ENCODE results near the gene MEOX1.
A peak's percentile ranks its signal among the peaks of the same experiment; 100 is the strongest.

MEOX1 gene

GRCh38 chr17:43664096-43664495, 2.4 kb upstream of the MEOX1 start:
- in situ Hi-C loops (cut with HindIII; ENCODE audit: low pct_ligation_motif_present, low pct_unique_long_range_greater_than_20kb, low sequenced_read_pairs), result loop anchor here (25.0 kb wide), 1 partner anchor 102 kb away; no protein-coding TSS in a partner anchor
- no peak for DNase-seq

- DNase-seq, result no peak
- in situ Hi-C loops (cut with HindIII; ENCODE audit: low pct_ligation_motif_present, low pct_unique_long_range_greater_than_20kb, low sequenced_read_pairs), result loop anchor here (25.0 kb wide), 1 partner anchor 101 kb away; no protein-coding TSS in a partner anchor
Measured at GRCh38 chr17:43663383-43663782, 1.7 kb upstream of the MEOX1 start.

DNA sequence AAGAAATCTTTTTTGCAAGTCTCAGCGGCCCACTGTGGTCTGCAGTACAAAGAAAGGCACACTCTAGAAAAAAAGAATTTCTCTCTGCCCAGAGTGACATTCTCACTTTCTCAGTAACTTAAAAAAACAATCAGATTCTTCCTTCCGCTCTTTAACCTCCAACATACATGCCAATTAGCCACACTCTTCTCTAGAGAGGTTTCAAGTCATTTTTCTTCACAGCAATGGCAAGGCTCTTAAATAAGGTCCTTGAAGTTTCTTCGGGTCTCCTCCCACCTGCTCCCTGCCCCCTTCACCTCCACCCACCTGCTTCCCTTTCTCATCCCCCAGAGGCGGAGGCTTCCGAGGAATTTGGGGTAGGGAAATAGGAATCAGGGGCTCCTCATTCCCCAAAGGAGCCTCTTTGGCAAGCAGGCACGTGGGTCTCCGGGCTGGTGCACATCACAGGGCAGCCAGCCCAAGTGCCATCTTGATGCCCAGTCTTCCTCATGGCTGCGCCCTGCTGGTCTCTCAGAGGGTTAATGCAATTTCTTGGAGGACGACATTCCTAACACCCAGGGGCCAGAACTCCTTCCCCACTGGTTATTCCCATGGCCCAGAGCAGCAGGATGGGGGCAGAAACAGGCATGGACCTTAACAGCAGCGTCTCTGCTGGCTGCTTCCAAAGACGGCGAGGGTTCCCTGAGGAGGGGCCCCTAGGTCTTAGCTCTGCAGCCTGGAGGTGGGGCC, 855 bp upstream of the MEOX1 start:
- in situ Hi-C loops (cut with HindIII; ENCODE audit: low pct_ligation_motif_present, low pct_unique_long_range_greater_than_20kb, low sequenced_read_pairs), result loop anchor here (25.0 kb wide), 1 partner anchor 100 kb away; no protein-coding TSS in a partner anchor
- DNase-seq, result no peak

- in situ Hi-C loops (cut with HindIII; ENCODE audit: low pct_ligation_motif_present, low pct_unique_long_range_greater_than_20kb, low sequenced_read_pairs), result loop anchor here (25.0 kb wide), 1 partner anchor 99 kb away; no protein-coding TSS in a partner anchor
- no peak for DNase-seq
Measured at GRCh38 chr17:43660816-43661493, 767 bp downstream of the MEOX1 start.

DNA sequence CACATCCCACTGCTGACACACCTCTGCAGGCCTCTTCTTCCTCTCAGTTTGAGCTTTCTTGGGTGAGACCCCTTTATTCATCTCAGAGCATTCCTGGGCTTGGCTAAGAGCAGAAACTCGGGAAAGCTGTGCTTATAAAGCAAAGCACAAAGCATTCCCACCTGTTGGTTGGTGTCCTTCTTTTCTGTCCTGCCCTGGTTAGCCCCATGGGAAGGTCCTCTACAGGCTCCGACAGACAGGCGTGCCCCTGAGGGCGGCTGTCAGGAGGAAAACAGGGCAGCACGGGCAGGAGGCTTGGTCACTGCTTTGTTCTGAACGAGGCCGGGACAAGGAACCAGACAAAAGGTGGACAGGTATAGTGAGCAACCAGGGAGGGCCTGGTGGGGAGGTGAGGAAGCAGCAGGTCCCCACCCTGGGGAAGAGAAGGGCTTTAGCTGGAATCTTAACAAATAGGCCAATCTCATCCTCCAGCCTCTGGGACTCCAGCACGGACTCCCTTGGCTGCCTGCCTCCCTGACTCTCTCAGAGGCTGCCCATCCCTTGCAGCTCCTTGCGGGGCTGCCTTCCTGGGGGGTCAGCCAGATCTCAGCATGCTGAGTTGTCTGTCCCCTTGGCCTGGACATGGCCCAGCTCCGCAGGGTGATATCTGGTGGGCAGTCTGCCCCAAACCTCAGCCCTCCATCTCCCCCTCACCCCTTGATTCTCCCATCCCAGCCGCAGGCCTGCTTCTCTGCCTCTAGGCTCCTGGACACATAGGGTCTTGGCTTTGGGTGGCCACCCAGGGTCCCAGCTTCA, 1.7 kb downstream of the MEOX1 start:
- no peak for DNase-seq
- in situ Hi-C loops (cut with HindIII; ENCODE audit: low pct_ligation_motif_present, low pct_unique_long_range_greater_than_20kb, low sequenced_read_pairs), result loop anchor here (25.0 kb wide), 1 partner anchor 98 kb away; no protein-coding TSS in a partner anchor

DNA sequence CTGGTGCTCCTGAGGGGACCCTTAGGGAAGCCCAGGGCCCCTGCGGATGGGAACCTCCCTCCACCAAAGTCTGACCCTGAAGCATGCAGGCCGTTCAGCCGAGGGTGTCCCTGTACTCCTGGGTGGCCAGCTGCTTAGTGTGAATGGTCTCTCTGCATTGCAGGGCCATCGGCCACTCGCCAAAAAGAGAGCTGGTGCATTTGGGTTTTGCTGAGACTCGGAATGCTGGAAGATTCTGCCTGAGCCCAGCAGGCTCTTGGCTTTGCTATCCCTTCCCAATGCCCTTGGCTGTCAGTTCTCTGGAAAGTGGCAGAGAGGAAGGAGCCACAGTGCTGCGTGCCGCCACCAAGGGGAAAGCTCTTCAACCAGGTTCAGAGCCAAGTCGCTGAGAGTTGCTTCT, 2.8 kb downstream of the MEOX1 start:
- no peak for DNase-seq
- in situ Hi-C loops (cut with HindIII; ENCODE audit: low pct_ligation_motif_present, low pct_unique_long_range_greater_than_20kb, low sequenced_read_pairs), result loop anchor here (25.0 kb wide), 1 partner anchor 97 kb away; no protein-coding TSS in a partner anchor

DNA sequence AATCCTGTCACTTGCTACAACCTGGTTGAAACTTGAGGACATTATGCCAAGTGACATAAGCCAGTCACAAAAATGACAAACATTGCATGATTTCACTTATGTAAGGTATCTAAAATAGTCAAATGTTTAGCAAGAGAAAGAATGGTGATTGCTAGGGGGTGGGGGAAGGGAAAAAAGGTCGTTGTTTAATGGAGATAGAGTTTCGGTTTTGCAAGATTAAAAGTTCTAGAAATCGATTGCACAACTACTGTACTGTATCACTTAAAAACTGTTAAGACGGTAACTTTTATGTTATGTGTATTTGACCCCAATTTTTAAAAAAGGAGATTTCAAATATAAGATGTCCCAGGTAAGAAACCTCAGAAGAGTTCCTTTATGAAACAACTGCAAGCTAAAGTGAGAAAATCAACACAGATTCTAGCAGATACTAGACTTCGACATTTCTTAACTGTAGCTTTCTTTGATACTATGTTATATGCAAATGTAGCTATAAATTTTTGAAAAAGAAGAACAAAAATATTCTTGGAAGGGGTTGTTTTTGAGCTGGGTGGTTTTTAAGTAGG, 5.9 kb downstream of the MEOX1 start:
- no peak for DNase-seq
- in situ Hi-C loops (cut with HindIII; ENCODE audit: low pct_ligation_motif_present, low pct_unique_long_range_greater_than_20kb, low sequenced_read_pairs), result loop anchor here (25.0 kb wide), 1 partner anchor 93 kb away; no protein-coding TSS in a partner anchor

DNA sequence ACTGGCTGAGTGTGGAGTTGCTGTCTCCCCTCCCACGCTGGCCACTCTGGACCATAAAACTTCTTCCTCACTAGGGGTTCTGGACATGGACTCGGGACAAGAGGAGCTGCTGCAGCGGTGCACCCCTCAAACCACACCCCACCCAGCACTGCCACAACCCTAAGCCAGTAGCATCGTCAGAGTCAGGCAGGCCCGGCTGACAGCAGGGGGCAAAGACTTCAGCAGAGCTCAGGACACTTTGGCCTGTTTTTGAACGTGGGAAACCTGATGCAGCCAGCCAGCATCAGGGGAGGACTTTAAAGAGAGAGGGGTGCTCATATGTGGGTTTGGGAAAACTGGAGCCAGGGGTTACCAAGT, 9.6 kb downstream of the MEOX1 start:
- in situ Hi-C loops (cut with HindIII; ENCODE audit: low pct_ligation_motif_present, low pct_unique_long_range_greater_than_20kb, low sequenced_read_pairs), result loop anchor here (25.0 kb wide), 1 partner anchor 90 kb away; no protein-coding TSS in a partner anchor
- DNase-seq, result no peak

DNA sequence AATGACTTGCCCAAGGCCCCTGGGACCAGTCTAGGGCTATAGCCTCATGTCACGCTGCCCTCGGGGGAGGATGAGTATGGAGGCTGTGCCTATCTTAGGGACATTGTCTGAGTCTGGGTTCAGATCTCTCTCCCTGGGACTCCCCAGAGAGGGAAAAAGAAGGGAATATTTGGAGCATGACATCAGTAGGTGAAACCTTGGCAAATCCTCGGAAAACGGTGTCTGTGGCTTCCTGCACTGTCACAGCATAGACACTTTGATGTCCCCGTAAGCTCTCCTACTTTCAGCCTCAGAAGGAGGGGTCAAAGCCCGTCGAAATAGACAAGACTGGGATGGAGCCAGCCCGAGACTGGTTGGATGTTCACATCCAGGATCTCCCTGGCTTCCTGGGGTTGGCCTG, 11.3 kb downstream of the MEOX1 start:
- DNase-seq, result no peak
- in situ Hi-C loops (cut with HindIII; ENCODE audit: low pct_ligation_motif_present, low pct_unique_long_range_greater_than_20kb, low sequenced_read_pairs), result loop anchor here (25.0 kb wide), 1 partner anchor 88 kb away; no protein-coding TSS in a partner anchor

DNA sequence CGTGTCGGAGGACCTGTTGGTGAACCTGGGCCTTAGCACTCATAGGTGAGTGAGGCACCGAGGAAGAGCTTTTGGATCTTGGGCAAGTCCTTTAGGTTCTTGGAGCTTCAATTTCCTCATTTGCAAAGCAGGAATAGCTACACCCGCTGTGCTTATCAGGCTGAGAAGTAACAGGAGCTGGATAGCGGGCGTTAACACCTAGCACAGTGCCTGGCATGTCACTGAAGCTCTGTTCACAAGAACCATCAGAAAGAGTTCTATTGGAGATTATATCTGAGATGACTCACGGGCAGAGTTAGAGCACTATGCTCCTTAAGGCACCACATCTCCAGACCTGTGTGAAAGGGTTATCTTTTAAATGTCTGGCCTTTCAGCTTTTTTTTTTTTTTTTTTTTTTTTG, 12.8 kb downstream of the MEOX1 start:
- no peak for DNase-seq
- in situ Hi-C loops (cut with HindIII; ENCODE audit: low pct_ligation_motif_present, low pct_unique_long_range_greater_than_20kb, low sequenced_read_pairs), result no loop called here

GRCh38 chr17:43645765-43646481, 15.8 kb downstream of the MEOX1 start:
- peak; percentile 24 for DNase-seq
- in situ Hi-C loops (cut with HindIII; ENCODE audit: low pct_ligation_motif_present, low pct_unique_long_range_greater_than_20kb, low sequenced_read_pairs), result no loop called here

DNA sequence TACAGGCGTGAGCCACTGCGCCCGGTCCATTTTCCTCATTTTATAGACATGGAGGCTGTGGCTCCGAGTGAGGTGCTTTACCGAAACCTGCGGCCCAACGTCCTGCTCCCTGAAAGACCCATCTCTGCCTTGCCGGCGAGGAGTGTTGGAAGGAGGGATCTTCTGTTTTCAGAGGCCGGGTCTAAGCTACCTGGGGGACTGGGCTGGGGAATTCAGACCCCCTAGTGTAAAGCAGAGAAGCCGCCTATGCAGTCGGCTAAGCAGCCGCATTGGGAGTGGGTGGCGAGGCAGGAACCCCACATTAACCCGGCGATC, 16.3 kb downstream of the MEOX1 start:
- in situ Hi-C loops (cut with HindIII; ENCODE audit: low pct_ligation_motif_present, low pct_unique_long_range_greater_than_20kb, low sequenced_read_pairs), result no loop called here
- no peak for DNase-seq

- in situ Hi-C loops (cut with HindIII; ENCODE audit: low pct_ligation_motif_present, low pct_unique_long_range_greater_than_20kb, low sequenced_read_pairs), result no loop called here
- DNase-seq, result no peak
Measured at GRCh38 chr17:43644081-43644480, 17.6 kb downstream of the MEOX1 start.

GRCh38 chr17:43641416-43641815, 20.3 kb downstream of the MEOX1 start:
- no peak for DNase-seq
- in situ Hi-C loops (cut with HindIII; ENCODE audit: low pct_ligation_motif_present, low pct_unique_long_range_greater_than_20kb, low sequenced_read_pairs), result no loop called here

GRCh38 chr17:43640491-43641252, 21.1 kb downstream of the MEOX1 start:
- in situ Hi-C loops (cut with HindIII; ENCODE audit: low pct_ligation_motif_present, low pct_unique_long_range_greater_than_20kb, low sequenced_read_pairs), result no loop called here
- no peak for DNase-seq

- DNase-seq, result no peak
- in situ Hi-C loops (cut with HindIII; ENCODE audit: low pct_ligation_motif_present, low pct_unique_long_range_greater_than_20kb, low sequenced_read_pairs), result no loop called here
Measured at GRCh38 chr17:43637563-43638323, 24.0 kb downstream of the MEOX1 start.

DNA sequence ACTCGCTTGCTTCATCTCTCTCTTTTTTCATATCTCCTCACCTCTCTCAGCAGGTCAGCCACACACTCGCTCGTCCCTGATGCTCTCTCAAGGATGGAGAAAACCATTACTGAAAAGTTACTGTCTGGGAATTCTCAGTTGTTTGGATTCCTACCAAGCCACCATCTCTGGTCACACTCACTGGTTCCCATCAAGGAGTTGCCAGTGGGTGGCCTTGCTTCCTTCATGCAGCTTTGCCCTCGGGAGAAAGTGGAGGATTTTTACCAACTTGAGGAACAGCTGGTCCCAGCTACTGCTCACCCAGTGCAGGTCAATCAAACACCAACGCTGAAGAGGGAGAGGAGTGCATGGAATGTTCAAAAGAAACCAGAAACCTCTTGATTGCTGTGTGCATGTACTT, 25.3 kb downstream of the MEOX1 start:
- no peak for DNase-seq
- in situ Hi-C loops (cut with HindIII; ENCODE audit: low pct_ligation_motif_present, low pct_unique_long_range_greater_than_20kb, low sequenced_read_pairs), result no loop called here
